ENCODE results near the gene FECH. TPM values are rescaled to one million over a fixed set of nuclear protein-coding genes. Genes with fewer than 3 reads are reported as not detected.

FECH gene, protein sequence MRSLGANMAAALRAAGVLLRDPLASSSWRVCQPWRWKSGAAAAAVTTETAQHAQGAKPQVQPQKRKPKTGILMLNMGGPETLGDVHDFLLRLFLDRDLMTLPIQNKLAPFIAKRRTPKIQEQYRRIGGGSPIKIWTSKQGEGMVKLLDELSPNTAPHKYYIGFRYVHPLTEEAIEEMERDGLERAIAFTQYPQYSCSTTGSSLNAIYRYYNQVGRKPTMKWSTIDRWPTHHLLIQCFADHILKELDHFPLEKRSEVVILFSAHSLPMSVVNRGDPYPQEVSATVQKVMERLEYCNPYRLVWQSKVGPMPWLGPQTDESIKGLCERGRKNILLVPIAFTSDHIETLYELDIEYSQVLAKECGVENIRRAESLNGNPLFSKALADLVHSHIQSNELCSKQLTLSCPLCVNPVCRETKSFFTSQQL
- 100 to 1,000 TPM in 1 of 9 donors, 10 to 100 TPM in 8; 36.3 to 247 (median 47.8) TPM for total RNA-seq
- polyA plus RNA-seq = 10 to 100 TPM in 1 of 3 donors, 1 to 10 TPM in 2; 6.4 to 45.7 (median 7.2) TPM
- long read RNA-seq, donor 1, transcript FECH-201 (11 exons, 3,853 nt) = major isoform, 14 of 14 reads
- long read RNA-seq, donor 1, partial matches to known transcripts = 0 of 14 reads
- long read RNA-seq, donor 1, other reads (novel, unspliced or antisense) = 0 of 14 reads
- long read RNA-seq, donor 2, transcript FECH-201 (11 exons, 3,853 nt) = major isoform, 6 of 7 reads
- long read RNA-seq, donor 2, partial matches to known transcripts = 0 of 7 reads
- long read RNA-seq, donor 2, other reads (novel, unspliced or antisense) = 0 of 7 reads
- long read RNA-seq, donor 3, transcript FECH-201 (11 exons, 3,853 nt) = major isoform, 8 of 10 reads
- long read RNA-seq, donor 3, partial matches to known transcripts = 0 of 10 reads
- long read RNA-seq, donor 3, other reads (novel, unspliced or antisense) = 0 of 10 reads
- long read RNA-seq, donor 4, transcript FECH-201 (11 exons, 3,853 nt) = major isoform, 17 of 23 reads
- long read RNA-seq, donor 4, partial matches to known transcripts = 1 of 23 reads
- long read RNA-seq, donor 4, other reads (novel, unspliced or antisense) = 2 of 23 reads
- long read RNA-seq, donor 5, transcript FECH-201 (11 exons, 3,853 nt) = major isoform, 54 of 60 reads
- long read RNA-seq, donor 5, partial matches to known transcripts = 4 of 60 reads
- long read RNA-seq, donor 5, other reads (novel, unspliced or antisense) = 1 of 60 reads
- long read RNA-seq, donor 6, transcript FECH-201 (11 exons, 3,853 nt) = major isoform, 9 of 15 reads
- long read RNA-seq, donor 6, partial matches to known transcripts = 4 of 15 reads
- long read RNA-seq, donor 6, other reads (novel, unspliced or antisense) = 1 of 15 reads
- long read RNA-seq, donor 7, transcript FECH-201 (11 exons, 3,853 nt) = major isoform, 5 of 6 reads
- long read RNA-seq, donor 7, partial matches to known transcripts = 0 of 6 reads
- long read RNA-seq, donor 7, other reads (novel, unspliced or antisense) = 0 of 6 reads
- long read RNA-seq, donor 8, transcript FECH-201 (11 exons, 3,853 nt) = major isoform, 11 of 13 reads
- long read RNA-seq, donor 8, partial matches to known transcripts = 0 of 13 reads
- long read RNA-seq, donor 8, other reads (novel, unspliced or antisense) = 0 of 13 reads
- long read RNA-seq, donor 9, transcript FECH-201 (11 exons, 3,853 nt) = major isoform, 14 of 14 reads
- long read RNA-seq, donor 9, partial matches to known transcripts = 0 of 14 reads
- long read RNA-seq, donor 9, other reads (novel, unspliced or antisense) = 0 of 14 reads
- long read RNA-seq, donor 10, transcript FECH-201 (11 exons, 3,853 nt) = major isoform, 16 of 16 reads
- long read RNA-seq, donor 10, partial matches to known transcripts = 0 of 16 reads
- long read RNA-seq, donor 10, other reads (novel, unspliced or antisense) = 0 of 16 reads

DNA sequence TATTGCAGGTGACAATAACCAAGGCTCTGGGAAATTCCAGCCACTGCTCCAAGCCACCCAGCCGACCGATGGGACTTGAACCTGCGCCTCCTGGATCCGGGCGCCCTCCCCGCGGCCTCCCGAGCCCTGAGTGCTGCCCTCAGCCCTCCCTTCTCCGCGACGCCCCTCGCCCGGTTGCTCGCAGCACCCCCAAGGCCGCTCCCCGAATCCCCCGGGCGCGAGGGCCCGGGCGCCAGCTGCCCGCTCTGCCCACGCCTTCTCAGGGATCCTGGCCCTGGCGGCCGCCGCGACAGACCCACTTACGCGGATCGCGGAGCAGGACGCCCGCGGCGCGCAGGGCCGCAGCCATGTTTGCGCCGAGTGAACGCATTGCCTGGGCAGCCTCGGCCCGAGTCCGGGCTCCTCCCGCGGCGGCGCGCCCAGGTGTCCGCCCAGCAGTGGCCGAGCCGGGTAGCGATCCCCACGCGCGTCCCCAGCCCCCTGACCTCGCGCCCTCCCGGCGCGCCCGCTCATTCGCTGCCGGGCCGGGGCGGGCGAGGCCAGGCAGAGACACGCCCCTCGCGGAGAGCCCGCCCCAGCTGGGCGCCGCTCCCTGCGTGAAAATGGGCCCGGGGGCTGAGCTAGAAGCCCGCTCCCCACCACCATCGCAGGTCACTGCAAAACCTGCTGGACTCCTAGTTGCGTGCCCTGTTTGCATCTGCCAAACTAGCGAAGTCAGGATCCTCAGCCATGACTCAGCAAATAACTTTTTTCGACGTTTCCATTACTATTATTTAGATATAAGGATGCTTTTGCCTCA, at the start of gene FECH:
FECH (minus strand) TSS at position 452 of the 799 bp plus-strand sequence; CDS start at position 370, 82 bp downstream.
- intact Hi-C loops (cut with DNase I) = no loop called here
- H3K27me3 ChIP-seq = no peaks in the 10 kb centered on the region
- H3K27ac ChIP-seq = peak within 1 kb of the TSS; percentile 57 to 91 (median 79)
- H3K4me1 ChIP-seq (replicated peaks in 1 of 2) = peaks cover 6 to 12% of the 10 kb centered on the region in 2 donors
- H3K4me3 ChIP-seq = peak within 1 kb of the TSS; percentile 31 to 91 (median 61)
- TF ChIP-seq POLR2A (IDR thresholded peaks at IDR 0.05) = peak; percentile 82 to 88
- TF ChIP-seq, protein P1, sequence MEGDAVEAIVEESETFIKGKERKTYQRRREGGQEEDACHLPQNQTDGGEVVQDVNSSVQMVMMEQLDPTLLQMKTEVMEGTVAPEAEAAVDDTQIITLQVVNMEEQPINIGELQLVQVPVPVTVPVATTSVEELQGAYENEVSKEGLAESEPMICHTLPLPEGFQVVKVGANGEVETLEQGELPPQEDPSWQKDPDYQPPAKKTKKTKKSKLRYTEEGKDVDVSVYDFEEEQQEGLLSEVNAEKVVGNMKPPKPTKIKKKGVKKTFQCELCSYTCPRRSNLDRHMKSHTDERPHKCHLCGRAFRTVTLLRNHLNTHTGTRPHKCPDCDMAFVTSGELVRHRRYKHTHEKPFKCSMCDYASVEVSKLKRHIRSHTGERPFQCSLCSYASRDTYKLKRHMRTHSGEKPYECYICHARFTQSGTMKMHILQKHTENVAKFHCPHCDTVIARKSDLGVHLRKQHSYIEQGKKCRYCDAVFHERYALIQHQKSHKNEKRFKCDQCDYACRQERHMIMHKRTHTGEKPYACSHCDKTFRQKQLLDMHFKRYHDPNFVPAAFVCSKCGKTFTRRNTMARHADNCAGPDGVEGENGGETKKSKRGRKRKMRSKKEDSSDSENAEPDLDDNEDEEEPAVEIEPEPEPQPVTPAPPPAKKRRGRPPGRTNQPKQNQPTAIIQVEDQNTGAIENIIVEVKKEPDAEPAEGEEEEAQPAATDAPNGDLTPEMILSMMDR (IDR thresholded peaks at IDR 0.05) = peak in 2 of 6 experiments; percentile 12 to 39
- WGBS, 4 donors = 0% methylated on average over 6 to 80 of the region's 80 CpGs
- H3K9me3 ChIP-seq (replicated peaks in 1 of 3) = no peaks in the 10 kb centered on the region
- DNase-seq = peak; percentile 80 to 91 (median 83)
- H3K36me3 ChIP-seq (replicated peaks in 1 of 2) = no peaks in the 10 kb centered on the region

DNA sequence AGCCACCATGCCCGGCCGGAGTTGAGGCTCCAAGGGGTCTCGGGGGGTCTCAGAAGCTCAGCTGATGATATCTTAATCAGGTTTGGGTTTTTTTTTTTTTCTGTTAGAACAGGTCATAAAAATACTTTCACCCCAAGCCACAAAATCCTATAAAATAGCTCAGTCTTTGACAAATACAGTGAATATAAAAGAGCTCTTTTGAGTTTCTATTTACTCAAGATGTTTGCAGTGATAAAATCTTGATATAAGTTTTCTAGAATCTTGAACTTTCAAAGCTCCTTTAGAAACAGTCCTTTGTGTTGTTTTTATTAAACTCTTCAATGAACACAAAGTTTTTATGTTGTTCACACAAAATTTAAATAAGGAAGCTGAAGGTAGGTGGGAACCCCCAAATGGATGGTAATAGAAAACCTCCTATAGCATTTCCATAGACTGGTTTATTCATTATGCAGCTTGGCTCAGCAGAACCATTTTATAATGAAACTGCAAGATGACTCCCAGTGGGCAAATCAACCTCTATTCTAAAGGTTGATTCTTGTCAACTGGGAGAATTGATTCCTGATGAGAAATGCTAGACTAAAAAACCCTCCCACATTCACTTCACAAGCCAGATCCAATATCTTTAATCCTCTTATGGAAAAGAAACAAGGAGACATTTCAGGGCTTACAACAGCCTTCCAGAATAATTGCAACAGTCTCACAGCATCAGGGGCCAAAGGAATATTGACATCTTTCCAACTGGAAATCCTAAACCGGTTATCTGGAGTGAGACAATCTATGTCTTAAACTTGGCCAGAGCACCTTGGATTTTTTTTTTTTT, 48.7 kb upstream of the FECH start:
- intact Hi-C loops (cut with DNase I) = no loop called here
- Histone ChIP-seq H3K27ac (no peak overlapping the region), H3K4me3 (no peak overlapping the region), H3K4me1 (replicated peaks in 1 of 2) (peaks cover 0 to 6% of the 10 kb centered on the region in 2 donors), H3K9me3 (replicated peaks in 1 of 3) (no peaks in the 10 kb centered on the region), H3K36me3 (replicated peaks in 1 of 2) (no peaks in the 10 kb centered on the region), H3K27me3 (no peaks in the 10 kb centered on the region)
- DNase-seq = no peak
- no peak for TF ChIP-seq POLR2A (IDR thresholded peaks at IDR 0.05)
- TF ChIP-seq, protein P1 (IDR thresholded peaks at IDR 0.05) = no peak
- 77 to 82% (median 79%) methylated on average over 4 of the region's 4 CpGs for WGBS, 4 donors
